HG02852 (cell line): Measurements from ENCODE around the gene P3H1.

Source experiments
- ATAC-seq: cut with Tn5 transposase; IDR thresholded peaks from one replicate; pipeline ENCODE4 v1.9.1; 2021; ENCODE audit warnings: mild to moderate bottlenecking, moderate library complexity; ENCODE audit not compliant: unreplicated experiment

The P3H1 gene

GRCh38 chr1:42746436-42747105 is 20.3 kb downstream of the P3H1 start:
- ATAC-seq = no peak

DNA sequence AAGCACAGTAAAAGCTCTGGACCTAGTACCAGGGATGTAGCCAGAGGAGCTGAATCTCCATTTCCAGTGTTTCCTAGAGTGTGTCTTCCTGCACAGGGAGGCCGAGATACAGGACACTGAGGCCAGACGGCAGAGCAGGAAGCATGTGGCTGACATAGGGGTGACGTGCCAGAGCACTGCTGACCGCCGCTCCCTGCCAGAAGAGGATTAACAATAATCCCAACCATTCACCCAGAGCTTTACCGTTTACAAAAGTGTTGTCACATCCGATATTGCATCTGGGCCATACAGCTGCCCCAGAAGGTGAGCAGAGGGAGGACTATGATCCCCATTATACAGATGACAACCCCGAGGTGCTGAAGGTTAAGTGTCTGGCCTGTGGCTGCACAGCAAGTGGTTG is 21.0 kb downstream of the P3H1 start:
- ATAC-seq = no peak

GRCh38 chr1:42744148-42744413 is 22.7 kb downstream of the P3H1 start:
- no peak for ATAC-seq

DNA sequence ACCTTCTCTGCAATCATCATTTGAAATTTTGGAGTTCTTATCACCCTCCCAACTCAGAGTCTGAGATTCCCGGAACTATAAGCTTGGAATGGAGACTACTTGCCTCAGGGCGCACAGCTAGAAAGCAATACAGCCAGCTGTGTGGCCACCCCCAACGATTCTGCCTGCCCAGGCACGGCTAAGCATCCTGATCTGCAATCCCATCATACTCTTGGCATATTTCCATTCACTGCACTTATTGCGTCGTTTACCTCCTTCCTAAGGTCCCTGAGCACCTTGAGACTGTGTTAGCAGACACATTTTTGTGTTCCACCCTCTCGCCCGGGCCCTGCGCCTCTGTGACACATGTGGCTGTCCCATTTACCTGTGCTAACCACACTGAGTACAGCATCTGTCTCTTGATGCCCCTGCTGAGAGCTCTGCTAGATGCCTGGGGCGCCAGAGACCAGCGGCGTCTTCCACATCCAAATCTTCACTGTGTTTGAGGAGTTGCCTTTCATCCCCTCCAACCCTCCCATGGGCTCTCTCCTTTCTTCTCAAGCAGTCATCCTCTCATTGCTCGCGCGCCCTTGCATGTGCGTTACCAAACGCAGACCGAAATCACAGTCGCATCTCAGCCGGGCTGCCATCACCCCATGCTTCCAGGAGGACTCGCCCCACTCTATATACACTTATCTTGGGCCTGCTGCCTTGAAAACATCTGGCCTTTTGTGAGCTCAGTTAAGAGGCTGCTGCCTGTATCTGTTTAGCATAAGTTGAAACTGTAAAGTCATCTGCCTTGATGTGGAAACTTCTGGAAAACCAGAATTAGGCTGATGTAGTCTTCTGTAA is 23.3 kb downstream of the P3H1 start:
- ATAC-seq = no peak

- no peak for ATAC-seq
Observed at GRCh38 chr1:42742617-42743316, 24.1 kb downstream of the P3H1 start.

GRCh38 chr1:42742141-42742540 is 24.7 kb downstream of the P3H1 start:
- ATAC-seq = no peak

DNA sequence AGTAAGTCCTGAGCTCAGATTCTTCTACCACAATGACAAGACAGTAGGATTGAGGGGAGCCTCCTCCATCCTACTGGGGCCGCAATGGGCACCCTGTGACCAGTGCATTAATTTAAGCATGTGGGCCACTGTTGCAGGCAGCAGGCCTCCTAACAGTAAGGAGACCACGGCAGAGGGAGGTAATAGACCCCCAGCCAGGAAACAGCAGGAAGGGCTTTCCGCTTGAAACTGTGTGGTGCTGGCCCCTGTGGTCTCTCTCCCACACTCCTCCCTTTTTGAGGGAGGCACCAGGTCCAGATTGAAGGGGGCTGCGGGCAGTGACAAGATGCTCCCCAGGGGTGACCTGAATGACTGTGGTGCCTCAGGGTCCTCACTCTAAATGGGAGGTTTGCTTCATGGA is 25.1 kb downstream of the P3H1 start:
- ATAC-seq = no peak

DNA sequence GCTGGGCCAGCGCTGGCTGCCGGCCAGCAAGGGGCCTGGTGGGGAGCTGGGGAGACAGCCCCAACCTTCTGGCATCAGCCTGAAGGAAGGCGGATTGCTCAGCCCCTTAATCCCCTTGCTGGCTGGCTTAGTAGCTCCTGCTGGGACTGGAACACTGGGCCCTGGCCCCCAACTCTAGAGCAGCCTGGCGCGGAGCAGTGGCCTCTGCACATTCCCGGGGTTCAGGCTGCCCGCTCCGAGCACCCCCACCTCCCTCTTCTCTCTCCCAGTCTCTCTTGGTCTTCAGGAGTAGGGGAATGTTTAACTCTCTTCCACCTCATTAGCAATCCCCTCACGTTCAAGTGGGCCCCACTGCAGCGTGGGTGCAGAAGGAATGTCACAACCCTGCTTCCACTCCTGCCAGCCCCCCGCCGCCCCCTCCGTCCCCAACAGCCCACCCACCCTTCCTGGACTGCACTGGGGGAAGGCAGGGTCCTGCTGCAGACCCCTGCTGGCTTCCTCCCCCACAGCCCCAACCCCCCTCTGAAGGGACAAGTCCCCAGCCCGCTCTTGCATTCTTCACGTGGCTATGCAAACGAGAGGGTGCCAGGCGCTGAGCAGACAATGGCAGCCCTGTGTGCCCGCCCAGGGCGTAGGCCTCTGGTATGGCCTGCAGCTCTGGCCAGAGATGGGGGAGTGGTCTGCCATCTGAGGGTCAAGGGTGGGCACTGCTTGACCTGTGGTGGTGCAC is 25.8 kb downstream of the P3H1 start:
- ATAC-seq = no peak

- no peak for ATAC-seq
Observed at GRCh38 chr1:42739753-42740700, 26.8 kb downstream of the P3H1 start, which contains the start of gene CLDN19. CLDN19 (minus strand) TSS chr1:42740236; CDS start chr1:42740063, 173 bp downstream.

DNA sequence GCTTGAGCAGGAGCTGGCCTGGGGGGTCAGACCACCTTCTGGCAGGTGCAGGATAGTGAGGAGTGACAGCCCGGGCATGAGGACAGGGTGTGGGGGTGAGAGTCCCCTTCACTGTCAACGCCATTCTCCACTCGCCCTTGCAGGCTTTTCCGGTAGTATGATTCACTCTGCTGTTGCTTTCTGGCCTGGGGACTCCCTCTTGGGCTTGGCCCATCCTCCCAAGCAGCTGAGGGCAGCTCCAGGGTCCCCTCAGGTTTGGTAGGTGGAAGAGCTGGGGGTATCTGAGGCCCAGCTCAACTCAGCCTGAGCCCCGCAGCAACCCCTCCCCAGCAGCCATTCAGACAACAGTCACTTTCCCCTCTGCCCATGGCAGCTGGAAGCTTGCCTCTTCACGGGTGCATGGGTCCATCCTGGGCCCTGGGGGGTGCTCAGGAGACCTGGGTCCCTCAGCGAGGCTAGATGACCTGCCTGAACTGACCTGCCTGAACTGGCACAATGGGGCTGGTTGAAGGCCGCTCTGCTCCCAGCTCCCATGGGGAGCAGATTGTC is 28.1 kb downstream of the P3H1 start:
- ATAC-seq = no peak

GRCh38 chr1:42737986-42738677 is 28.7 kb downstream of the P3H1 start:
- ATAC-seq = no peak

- no peak for ATAC-seq
Observed at GRCh38 chr1:42737257-42737656, 29.6 kb downstream of the P3H1 start.

- ATAC-seq = no peak
Observed at GRCh38 chr1:42736571-42737200, 30.1 kb downstream of the P3H1 start.

- ATAC-seq = no peak
Observed at GRCh38 chr1:42736152-42736551, 30.7 kb downstream of the P3H1 start.

DNA sequence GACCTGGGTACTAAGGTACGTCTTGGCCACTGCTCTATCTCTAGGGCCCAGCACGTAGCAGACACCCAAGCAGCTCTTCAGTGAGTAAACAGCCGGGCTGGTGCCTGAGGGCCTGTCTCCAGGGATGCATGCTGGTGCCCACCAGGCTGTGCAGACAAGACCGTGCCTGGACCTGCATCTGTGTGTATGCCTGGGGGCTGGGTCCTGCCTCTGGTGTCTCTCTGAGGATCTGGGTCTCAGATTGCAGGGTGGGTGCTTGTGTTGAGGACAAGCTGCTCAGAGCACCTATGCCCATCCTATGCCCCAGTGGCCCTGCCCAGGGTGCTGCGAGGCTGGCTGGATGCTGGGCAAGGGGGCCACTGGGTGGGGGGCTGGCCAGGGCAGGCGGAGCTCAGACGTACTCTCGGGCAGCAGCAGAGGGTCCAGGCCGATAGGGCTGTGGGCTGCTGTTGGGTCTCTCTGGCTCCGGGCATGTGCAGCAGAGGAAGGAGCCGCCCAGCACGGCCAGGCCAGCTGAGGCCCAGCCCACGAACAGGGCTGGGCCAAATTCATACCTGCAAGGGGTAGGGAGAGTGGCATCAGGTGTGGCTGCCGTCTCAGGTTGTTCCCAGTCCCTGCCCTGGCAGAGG is 31.2 kb downstream of the P3H1 start:
- ATAC-seq = no peak

- no peak for ATAC-seq
Observed at GRCh38 chr1:42735056-42735455, 31.8 kb downstream of the P3H1 start.

DNA sequence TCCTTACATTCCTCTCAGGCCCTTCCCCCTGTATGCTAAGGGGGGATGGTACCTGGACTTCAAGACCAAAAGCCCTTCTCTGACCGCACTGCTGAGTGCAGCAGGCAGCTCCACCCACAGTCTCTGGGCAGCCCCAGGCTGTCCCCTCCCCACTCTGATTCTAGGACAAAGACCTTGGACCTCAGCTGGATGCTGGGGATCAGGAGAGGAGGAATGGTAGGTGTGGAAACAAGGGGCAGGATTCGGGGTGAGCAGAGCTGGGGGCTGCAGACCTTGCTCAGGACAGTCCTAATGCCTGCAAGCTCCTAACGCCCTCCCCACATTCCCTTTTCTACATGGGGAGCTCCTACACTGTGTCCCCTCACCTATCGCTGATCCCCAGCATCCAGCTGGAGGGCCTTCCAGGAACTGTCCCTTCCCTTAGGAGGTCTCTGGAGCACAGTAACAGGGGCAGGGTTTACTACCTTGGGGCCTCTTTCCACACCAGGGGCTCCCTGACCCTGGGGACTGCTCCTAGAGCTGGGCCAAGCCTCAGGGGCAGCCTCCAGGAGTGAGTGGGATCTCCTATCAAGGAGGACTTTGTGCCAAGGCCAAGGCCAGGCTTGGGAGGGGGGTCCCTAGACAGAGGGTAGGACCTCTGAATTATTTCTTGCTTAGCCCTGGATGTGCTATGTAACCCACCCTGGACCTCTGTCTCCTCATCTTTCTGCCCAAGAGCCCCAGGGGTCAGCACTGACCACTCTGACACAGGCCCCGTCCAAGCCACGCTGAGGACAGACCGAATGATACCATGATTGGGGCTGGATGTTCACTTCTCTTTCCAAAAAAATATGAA is 32.4 kb downstream of the P3H1 start:
- no peak for ATAC-seq
